K562 treated with DMSO at 1 percent for 24 hours (cell line): Measurements from ENCODE around the gene EIF1B. TPM values are rescaled to one million over a fixed set of nuclear protein-coding genes. Genes with fewer than 3 reads are reported as not detected.

Experiments
- total RNA-seq: library from RNA; unstranded; fragments of 300-600 nt; gene quantifications from 2 replicates; pipeline ENCODE4 v1.2.3, GENCODE V29; 2022; ENCODE audit warnings: low read depth; ENCODE audit not compliant: insufficient read depth

Gene EIF1B
- 137 and 165 TPM in 2 replicates for total RNA-seq

DNA sequence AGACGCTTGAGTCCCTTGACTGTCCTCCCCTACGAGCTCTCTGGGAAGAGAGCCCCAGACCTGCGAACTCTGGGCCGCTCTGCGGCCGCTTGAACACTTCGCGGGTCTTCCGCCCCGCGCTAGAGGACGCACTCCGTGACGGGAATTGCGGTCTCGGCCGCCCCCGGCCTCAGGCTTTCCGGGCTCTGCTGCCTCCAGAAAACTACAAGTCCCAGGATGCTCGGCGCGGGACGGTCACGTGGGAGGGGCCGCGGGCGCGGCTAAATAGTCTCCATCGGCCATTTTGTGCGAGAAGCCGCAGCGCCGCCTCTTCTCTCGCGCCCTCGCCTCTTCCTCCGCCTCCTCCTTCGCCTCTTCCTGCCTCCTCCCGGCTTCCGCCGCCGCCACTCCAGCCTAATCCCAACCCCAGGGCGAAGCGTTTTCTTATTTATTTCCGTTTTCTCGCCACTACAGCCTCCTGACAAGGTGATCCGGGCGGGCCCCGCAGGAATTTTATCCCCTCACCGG is at the start of gene EIF1B:
Gene EIF1B (plus strand): TSS at position 290 of the 507 bp plus-strand sequence. CDS start 235 bp downstream, outside the sequence.

Other genes with a start within 250 kb of the EIF1B start
- gene ENTPD3, start 77.5 kb downstream of the EIF1B start, total RNA-seq: 0.93 and 2.2 TPM in 2 replicates
- 2,658 and 2,850 TPM in 2 replicates for gene RPL14, start 147.6 kb downstream of the EIF1B start, total RNA-seq
- gene ZNF619, start 167.4 kb downstream of the EIF1B start, total RNA-seq: 4.9 and 6.2 TPM in 2 replicates
- 3.2 and 4.7 TPM in 2 replicates for gene ZNF620, start 196.3 kb downstream of the EIF1B start, total RNA-seq
- 7.7 and 8.4 TPM in 2 replicates for gene ZNF621, start 215.3 kb downstream of the EIF1B start, total RNA-seq